IMR-90 (cell line): ENCODE measurements around the gene IL22RA1. TPM values are rescaled to one million over a fixed set of nuclear protein-coding genes. Genes with fewer than 3 reads are reported as not detected.

Source experiments
- ATAC-seq: fragments of 200-7000 bp; cut with Tn5 transposase; 2 replicates; pipeline ENCODE4 v1.9.1; 2020; ENCODE audit warnings: low read depth, mild to moderate bottlenecking, moderate library complexity
- BruUV-seq: library from RNA; stranded (reverse); fragments of 400-500 nt; replicated peaks from 2 replicates; lab custom pipeline; 2021; lab: Mats Ljungman, UMichigan
- CTCF ChIA-PET: fragments of 300-600 bp; formaldehyde crosslinking; extraction: SDS; loops from one replicate; lab custom pipeline; 2021; ENCODE audit warnings: antibody characterized with exemption; lab: Yijun Ruan, JAX
- POLR2A ChIA-PET: fragments of 300-600 bp; sonication (Branson Sonifier 250); formaldehyde crosslinking; loops from one replicate; lab custom pipeline; 2022; ENCODE audit warnings: antibody characterized with exemption; ENCODE audit not compliant: unreplicated experiment; lab: Charles Lee
- DNase-seq: peaks from one replicate; pipeline ENCODE4 v3.0.0; 2013
- H2AFZ ChIP-seq: replicated peaks from 2 replicates; pipeline ENCODE3; 2013; ENCODE audit warnings: low read length, mild to moderate bottlenecking; ENCODE audit not compliant: poor library complexity
- H2AK5ac ChIP-seq: 2 replicates; pipeline ENCODE4 v1.6.1; 2013; ENCODE audit warnings: low read depth, low read length, inconsistent platforms
- H2AK9ac ChIP-seq: replicated peaks from 2 replicates; pipeline ENCODE3; 2013; ENCODE audit warnings: mild to moderate bottlenecking, low read depth, low read length, moderate library complexity; ENCODE audit not compliant: poor library complexity
- H2BK120ac ChIP-seq: 2 replicates; pipeline ENCODE4 v1.6.1; 2013; ENCODE audit warnings: low read depth, low read length, inconsistent platforms
- H2BK15ac ChIP-seq: 3 replicates; pipeline ENCODE4 v1.6.1; 2013; ENCODE audit warnings: low read depth, low read length, inconsistent platforms
- H2BK20ac ChIP-seq: 2 replicates; pipeline ENCODE4 v1.6.1; 2013; ENCODE audit warnings: low read depth, mild to moderate bottlenecking, inconsistent platforms, low read length, moderate library complexity
- H2BK5ac ChIP-seq: 2 replicates; pipeline ENCODE4 v1.6.1; 2013; ENCODE audit warnings: mild to moderate bottlenecking, low read depth, low read length, inconsistent platforms; ENCODE audit not compliant: poor library complexity, severe bottlenecking
- H3K14ac ChIP-seq: replicated peaks from 2 replicates; pipeline ENCODE4 v1.6.1; 2013; ENCODE audit warnings: low read depth, low read length, inconsistent platforms
- H3K18ac ChIP-seq: 2 replicates; pipeline ENCODE4 v1.6.1; 2013; ENCODE audit warnings: low read depth, low read length, control low read depth
- H3K23ac ChIP-seq: 2 replicates; pipeline ENCODE4 v1.6.1; 2013; ENCODE audit warnings: low read depth, low read length, inconsistent platforms
- H3K27ac ChIP-seq: 2 replicates; pipeline ENCODE4 v1.5.1; 2013; ENCODE audit warnings: mild to moderate bottlenecking, control low read depth, low read length; ENCODE audit not compliant: insufficient read depth
- H3K27me3 ChIP-seq: 2 replicates; pipeline ENCODE4 v1.6.1; 2013; ENCODE audit warnings: low read length; ENCODE audit not compliant: control insufficient read depth, insufficient read depth
- H3K36me3 ChIP-seq: 2 replicates; pipeline ENCODE4 v1.6.1; 2013; ENCODE audit warnings: low read length, mixed read lengths; ENCODE audit not compliant: control insufficient read depth, insufficient read depth
- H3K4ac ChIP-seq: 2 replicates; pipeline ENCODE4 v1.6.1; 2013; ENCODE audit warnings: low read depth, low read length, inconsistent platforms
- H3K4me1 ChIP-seq: 2 replicates; pipeline ENCODE4 v1.6.1; 2013; ENCODE audit warnings: low read length, mixed read lengths; ENCODE audit not compliant: control insufficient read depth, insufficient read depth
- H3K4me2 ChIP-seq: 2 replicates; pipeline ENCODE4 v1.6.1; 2013; ENCODE audit warnings: low read depth, mild to moderate bottlenecking, control low read depth, low read length, moderate library complexity
- H3K4me3 ChIP-seq: 2 replicates; pipeline ENCODE4 v1.5.1; 2013; ENCODE audit warnings: low read depth, mild to moderate bottlenecking, control low read depth, low read length, moderate library complexity; ENCODE audit not compliant: insufficient read depth
- H3K56ac ChIP-seq: 2 replicates; pipeline ENCODE4 v1.6.1; 2013; ENCODE audit warnings: low read length, inconsistent platforms; ENCODE audit not compliant: insufficient read depth; ENCODE audit errors: extremely low read depth
- H3K79me1 ChIP-seq, 2 experiments: 2 replicates each; pipeline ENCODE4 v1.6.1; 2013; ENCODE audit warnings: low read length in 2 of 2, inconsistent platforms in 1 of 2, low read depth in 1 of 2
- H3K9ac ChIP-seq: 2 replicates; pipeline ENCODE4 v1.6.1; 2013; ENCODE audit warnings: low read depth, low read length, control low read depth
- H3K9me1 ChIP-seq: 2 replicates; pipeline ENCODE4 v1.6.1; 2013; ENCODE audit warnings: low read length, inconsistent platforms; ENCODE audit not compliant: insufficient read depth
- H3K9me3 ChIP-seq: 2 replicates; pipeline ENCODE4 v1.6.1; 2013; ENCODE audit warnings: low read length; ENCODE audit not compliant: control insufficient read depth, insufficient read depth
- H4K20me1 ChIP-seq: 2 replicates; pipeline ENCODE4 v1.6.1; 2013; ENCODE audit warnings: low read length, inconsistent platforms; ENCODE audit not compliant: insufficient read depth
- H4K5ac ChIP-seq: 2 replicates; pipeline ENCODE4 v1.6.1; 2013; ENCODE audit warnings: mild to moderate bottlenecking, low read depth, low read length, control low read depth
- H4K8ac ChIP-seq, 2 experiments: 2 replicates each; pipeline ENCODE4 v1.6.1; 2013; ENCODE audit warnings: low read depth in 2 of 2, low read length in 2 of 2, control low read depth in 1 of 2, inconsistent platforms in 1 of 2
- H4K91ac ChIP-seq: 2 replicates; pipeline ENCODE4 v1.6.1; 2013; ENCODE audit warnings: low read depth, low read length, inconsistent platforms; ENCODE audit not compliant: insufficient read depth
- BHLHE40 ChIP-seq: fragments of 150-350 bp; IDR thresholded peaks from 2 replicates; pipeline ENCODE4 v1.6.1; 2016; ENCODE audit warnings: mild to moderate bottlenecking, low read depth, low read length
- CHD1 ChIP-seq: IDR thresholded peaks from 2 replicates; pipeline ENCODE4 v1.6.1; 2012; ENCODE audit warnings: low read depth, low read length, improper control_type of control experiment
- FOS ChIP-seq: fragments of 150-350 bp; IDR thresholded peaks from 2 replicates; pipeline ENCODE4 v1.6.1; 2016; ENCODE audit warnings: low read depth, low read length
- MAZ ChIP-seq: IDR thresholded peaks from 2 replicates; pipeline ENCODE4 v1.6.1; 2012; ENCODE audit warnings: low read depth, mild to moderate bottlenecking, low read length, improper control_type of control experiment, moderate library complexity, borderline replicate concordance
- NFE2L2 ChIP-seq: fragments of 150-350 bp; IDR thresholded peaks from 2 replicates; pipeline ENCODE4 v1.6.1; 2016; ENCODE audit warnings: low read depth, mild to moderate bottlenecking, low read length
- RAD21 ChIP-seq: IDR thresholded peaks from 2 replicates; pipeline ENCODE4 v1.6.1; 2012; ENCODE audit warnings: low read length, improper control_type of control experiment
- SMC3 ChIP-seq: fragments of 150-350 bp; IDR thresholded peaks from 2 replicates; pipeline ENCODE4 v1.6.1; 2016; ENCODE audit warnings: low read depth, mild to moderate bottlenecking, antibody characterized with exemption, low read length, moderate library complexity
- WGBS, 2 experiments: methylation state at CpG; one replicate each; pipeline versions ENCODE4 v1.1.5 to v1.1.7; 2013; ENCODE audit warnings: missing lambda C conversion rate in 2 of 2; ENCODE audit not compliant: insufficient read length in 1 of 2; ENCODE audit errors: extremely low coverage in 2 of 2; 5-methylcytosine and 5-hydroxymethylcytosine counted together
- dilution Hi-C: fragments of 300-500 bp; cut with HindIII; formaldehyde crosslinking; loops from one replicate; pipeline ENCODE4 v1.14.3; 2018; ENCODE audit warnings: low sequenced_read_pairs; ENCODE audit not compliant: unreplicated experiment
- in situ Hi-C: fragments of 300-500 bp; cut with MboI; formaldehyde crosslinking; loops from 3 replicates; pipeline ENCODE4 v1.14.3; 2019; ENCODE audit warnings: low sequenced_read_pairs, inconsistent platforms, mixed read lengths
- intact Hi-C: fragments of 100-400 bp; cut with micrococcal nuclease; formaldehyde crosslinking; loops from 2 replicates; pipeline ENCODE4 v1.10.0; 2022
- polyA plus RNA-seq, 3 experiments: library from polyadenylated mRNA; depleted of rRNA; stranded (reverse); fragments of >200 nt; gene quantifications; 2 replicates each; pipeline ENCODE4 v1.2.3, GENCODE V29; 2012; ENCODE audit warnings: low replicate concordance in 1 of 3
- total RNA-seq: library from RNA; depleted of rRNA; stranded (reverse); fragments of >200 nt; gene quantifications from 2 replicates; pipeline ENCODE4 v1.2.3, GENCODE V29; 2012
- TF ChIP-seq, protein P1 (sequence below): conservative IDR thresholded peaks from 2 replicates; pipeline ENCODE4 v1.5.1; 2012; ENCODE audit warnings: mild to moderate bottlenecking, low read depth, low read length, improper control_type of control experiment
- TF ChIP-seq, protein P2 (sequence below): fragments of 150-350 bp; IDR thresholded peaks from 2 replicates; pipeline ENCODE4 v1.6.1; 2017; ENCODE audit warnings: mild to moderate bottlenecking, antibody characterized with exemption, low read length, low read depth

IL22RA1 gene
- total and polyA plus RNA-seq, 2 of the 4 experiments (the other 2 are of a cell fraction) = not detected

- no peaks in the 10 kb centered on the region for H3K9me1 ChIP-seq
- DNase-seq (no peak), ATAC-seq (no peak)
- intact Hi-C loops = no loop called here
- no peaks in the 10 kb centered on the region for H3K79me1 ChIP-seq
- 27% methylated on average over 3 of the region's 16 CpGs; no CpG with 5 or more reads in 1 of the 2 experiments for WGBS, 2 experiments
- H4K8ac ChIP-seq = no peak overlapping the region
- H2BK15ac ChIP-seq = no peak overlapping the region
- no peaks in the 10 kb centered on the region for H4K20me1 ChIP-seq
- no peak overlapping the region for H4K91ac ChIP-seq
- no peak overlapping the region for H2AK9ac ChIP-seq
- TF ChIP-seq NFE2L2 = no peak
- TF ChIP-seq CHD1 = no peak
- TF ChIP-seq FOS = no peak
- TF ChIP-seq, protein P1, sequence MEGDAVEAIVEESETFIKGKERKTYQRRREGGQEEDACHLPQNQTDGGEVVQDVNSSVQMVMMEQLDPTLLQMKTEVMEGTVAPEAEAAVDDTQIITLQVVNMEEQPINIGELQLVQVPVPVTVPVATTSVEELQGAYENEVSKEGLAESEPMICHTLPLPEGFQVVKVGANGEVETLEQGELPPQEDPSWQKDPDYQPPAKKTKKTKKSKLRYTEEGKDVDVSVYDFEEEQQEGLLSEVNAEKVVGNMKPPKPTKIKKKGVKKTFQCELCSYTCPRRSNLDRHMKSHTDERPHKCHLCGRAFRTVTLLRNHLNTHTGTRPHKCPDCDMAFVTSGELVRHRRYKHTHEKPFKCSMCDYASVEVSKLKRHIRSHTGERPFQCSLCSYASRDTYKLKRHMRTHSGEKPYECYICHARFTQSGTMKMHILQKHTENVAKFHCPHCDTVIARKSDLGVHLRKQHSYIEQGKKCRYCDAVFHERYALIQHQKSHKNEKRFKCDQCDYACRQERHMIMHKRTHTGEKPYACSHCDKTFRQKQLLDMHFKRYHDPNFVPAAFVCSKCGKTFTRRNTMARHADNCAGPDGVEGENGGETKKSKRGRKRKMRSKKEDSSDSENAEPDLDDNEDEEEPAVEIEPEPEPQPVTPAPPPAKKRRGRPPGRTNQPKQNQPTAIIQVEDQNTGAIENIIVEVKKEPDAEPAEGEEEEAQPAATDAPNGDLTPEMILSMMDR = no peak
- TF ChIP-seq, protein P2, sequence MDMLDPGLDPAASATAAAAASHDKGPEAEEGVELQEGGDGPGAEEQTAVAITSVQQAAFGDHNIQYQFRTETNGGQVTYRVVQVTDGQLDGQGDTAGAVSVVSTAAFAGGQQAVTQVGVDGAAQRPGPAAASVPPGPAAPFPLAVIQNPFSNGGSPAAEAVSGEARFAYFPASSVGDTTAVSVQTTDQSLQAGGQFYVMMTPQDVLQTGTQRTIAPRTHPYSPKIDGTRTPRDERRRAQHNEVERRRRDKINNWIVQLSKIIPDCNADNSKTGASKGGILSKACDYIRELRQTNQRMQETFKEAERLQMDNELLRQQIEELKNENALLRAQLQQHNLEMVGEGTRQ = no peak
- TF ChIP-seq RAD21 = no peak
- TF ChIP-seq MAZ = no peak
- TF ChIP-seq SMC3 = no peak
- TF ChIP-seq BHLHE40 = no peak
- H2BK5ac ChIP-seq = no peak overlapping the region
- ChIA-PET POLR2A (no interaction called here), CTCF (no interaction called here)
- H3K27me3 ChIP-seq = peaks cover 51% of the 10 kb centered on the region
- H2AK5ac ChIP-seq = no peak overlapping the region
- H3K36me3 ChIP-seq = no peaks in the 10 kb centered on the region
- H3K9me3 ChIP-seq = no peaks in the 10 kb centered on the region
- H4K5ac ChIP-seq = no peak overlapping the region
- no peak overlapping the region for H3K56ac ChIP-seq
- H2AFZ ChIP-seq = no peak overlapping the region
- no peak overlapping the region for H3K4ac ChIP-seq
- no peak overlapping the region for H3K14ac ChIP-seq
- H3K4me3 ChIP-seq = no peak overlapping the region
- no peak overlapping the region for H3K23ac ChIP-seq
- H2BK20ac ChIP-seq = no peak overlapping the region
- dilution Hi-C loops = no loop called here
- H3K4me1 ChIP-seq = no peaks in the 10 kb centered on the region
- H3K9ac ChIP-seq = no peak overlapping the region
- H3K18ac ChIP-seq = no peak overlapping the region
- H2BK120ac ChIP-seq = no peak overlapping the region
- no peak overlapping the region for H3K4me2 ChIP-seq
- no peak overlapping the region for H3K27ac ChIP-seq
- in situ Hi-C loops = no loop called here
- BruUV-seq = no TSS peak
Observed at GRCh38 chr1:24077278-24077978, 65.5 kb downstream of the IL22RA1 start.
